HG03045 (cell line): ENCODE measurements around the gene QSOX2.

Source experiments
- ATAC-seq: cut with Tn5 transposase; IDR thresholded peaks from one replicate; pipeline ENCODE4 v1.9.1; 2021; ENCODE audit warnings: mild to moderate bottlenecking, moderate library complexity; ENCODE audit not compliant: unreplicated experiment

Gene QSOX2

DNA sequence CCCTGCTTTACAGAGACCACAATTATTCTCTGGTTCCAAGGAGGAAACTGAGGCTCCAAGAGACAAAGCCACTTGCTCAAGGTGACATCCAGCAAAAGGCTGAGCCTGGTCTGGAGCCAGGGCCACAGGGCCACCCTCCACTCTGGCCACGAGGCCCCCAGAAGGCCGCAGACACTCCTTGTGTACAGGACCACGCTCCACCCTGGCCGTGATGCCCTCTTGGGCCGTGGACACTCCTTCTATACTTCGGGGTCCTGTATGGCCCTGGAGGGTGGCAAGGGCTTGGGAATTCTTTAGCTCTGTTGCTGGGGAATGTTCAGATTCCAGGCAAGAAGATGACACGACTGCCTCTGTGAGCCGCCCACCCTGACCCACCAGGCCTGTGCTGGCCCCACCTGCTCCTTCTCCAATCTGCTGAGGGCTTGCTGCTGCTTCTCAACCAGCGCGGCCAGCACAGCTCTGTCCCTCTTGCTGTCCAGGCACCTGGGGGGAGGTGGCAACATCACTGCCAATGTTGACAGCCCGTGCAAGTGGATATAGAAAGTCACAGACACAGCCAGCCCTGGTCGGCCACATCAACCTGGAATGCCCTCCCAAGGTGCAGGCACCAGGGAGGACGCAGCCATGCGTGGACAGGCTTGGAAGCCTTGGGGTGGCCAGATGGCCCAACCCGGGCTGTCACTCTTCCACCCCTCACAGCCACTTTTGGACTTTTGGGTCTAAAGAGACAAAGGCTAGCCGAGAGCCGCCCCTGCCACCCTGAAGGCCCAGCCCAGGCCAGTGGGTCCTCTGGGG is 20.1 kb upstream of the QSOX2 start:
- ATAC-seq = no peak

DNA sequence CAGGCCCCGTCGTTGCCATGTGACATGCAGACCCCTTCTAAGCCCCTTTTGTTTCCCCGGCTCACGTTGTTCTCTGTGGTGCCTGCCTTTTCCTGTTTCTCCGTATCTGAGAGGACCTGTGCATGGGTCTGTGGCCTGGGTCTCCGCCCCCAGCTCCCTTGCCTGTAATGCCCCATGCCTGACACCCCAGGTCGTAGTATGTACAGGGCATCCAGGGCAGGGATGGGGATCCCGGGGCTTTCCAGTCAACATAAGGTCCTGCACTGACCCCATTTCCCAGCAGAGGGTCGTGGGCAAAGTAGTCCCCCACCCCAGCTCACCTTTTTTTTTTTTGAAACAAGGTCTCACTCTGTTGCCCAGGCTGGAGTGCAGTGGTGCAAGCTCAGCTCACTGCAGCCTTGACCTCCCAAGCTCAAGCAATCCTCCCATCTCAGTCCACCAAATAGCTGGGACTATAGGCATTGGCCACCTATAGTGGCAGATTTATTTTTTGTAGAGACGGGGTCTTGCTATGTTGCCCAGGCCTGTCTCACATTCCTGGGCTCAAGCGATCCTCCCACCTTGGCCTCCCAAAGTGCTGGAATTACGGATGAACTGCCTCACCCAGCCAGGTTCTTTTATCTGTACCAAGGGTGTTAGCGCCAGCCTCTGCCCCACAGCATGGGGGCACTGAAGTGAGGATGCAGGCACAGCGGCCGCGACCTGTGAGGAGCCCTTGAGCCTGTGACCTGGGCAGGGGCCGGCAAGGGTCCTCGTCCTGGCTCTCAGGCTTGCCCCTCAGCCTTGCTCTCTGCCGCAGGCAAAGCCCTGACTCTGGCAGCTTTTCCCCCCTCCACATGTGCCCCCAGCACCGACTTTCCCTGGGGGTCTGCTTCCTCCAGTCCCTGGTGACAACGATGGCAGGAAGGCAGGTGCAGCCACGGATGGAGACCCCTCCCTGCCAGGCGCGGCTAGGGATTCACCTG is 19.1 kb upstream of the QSOX2 start:
- no peak for ATAC-seq

DNA sequence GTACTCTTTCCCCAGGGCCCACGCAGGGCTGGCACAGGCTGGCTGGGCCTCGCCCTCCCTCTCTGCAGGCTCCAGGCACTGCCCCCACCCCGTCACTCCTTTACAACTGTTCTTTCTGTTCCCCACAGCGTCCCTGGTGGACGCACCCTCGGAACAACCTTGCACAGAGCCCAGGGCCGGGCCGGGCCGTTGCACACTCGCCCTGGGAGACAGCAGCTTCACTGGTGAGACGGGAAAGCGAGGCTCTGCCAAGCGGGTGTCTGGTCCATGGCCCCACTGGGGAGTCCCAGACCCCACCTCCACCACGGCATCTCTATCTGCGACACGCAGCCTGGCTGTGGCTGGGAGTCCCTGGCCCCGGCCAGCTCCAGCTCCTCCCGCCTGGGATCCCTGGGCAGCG is 18.4 kb upstream of the QSOX2 start:
- ATAC-seq = no peak

DNA sequence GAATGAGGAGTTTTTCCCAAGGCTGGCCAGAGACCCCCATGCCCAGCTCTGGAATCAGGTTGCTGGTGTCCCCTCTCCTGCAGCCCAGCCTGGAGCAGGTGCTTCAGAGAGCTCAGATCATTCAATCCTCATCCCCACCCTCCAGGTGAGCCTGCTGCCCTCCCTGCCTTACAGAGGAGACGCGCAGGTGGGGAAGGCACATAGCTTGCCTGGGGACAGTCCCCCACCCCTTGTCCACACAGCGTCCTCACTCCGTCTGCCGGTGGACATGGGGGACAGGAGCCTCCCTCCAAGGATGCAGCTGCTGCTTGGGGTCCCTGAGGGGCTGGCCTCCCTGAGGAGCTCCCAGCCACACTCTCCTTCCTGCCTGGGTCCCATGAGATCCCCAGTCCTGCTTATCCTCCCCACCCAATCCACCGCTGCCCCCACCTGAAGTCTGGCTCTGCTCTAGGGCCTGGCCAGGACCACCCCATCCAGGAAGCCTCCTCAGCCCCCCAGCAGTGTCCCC is 17.1 kb upstream of the QSOX2 start:
- ATAC-seq = no peak

DNA sequence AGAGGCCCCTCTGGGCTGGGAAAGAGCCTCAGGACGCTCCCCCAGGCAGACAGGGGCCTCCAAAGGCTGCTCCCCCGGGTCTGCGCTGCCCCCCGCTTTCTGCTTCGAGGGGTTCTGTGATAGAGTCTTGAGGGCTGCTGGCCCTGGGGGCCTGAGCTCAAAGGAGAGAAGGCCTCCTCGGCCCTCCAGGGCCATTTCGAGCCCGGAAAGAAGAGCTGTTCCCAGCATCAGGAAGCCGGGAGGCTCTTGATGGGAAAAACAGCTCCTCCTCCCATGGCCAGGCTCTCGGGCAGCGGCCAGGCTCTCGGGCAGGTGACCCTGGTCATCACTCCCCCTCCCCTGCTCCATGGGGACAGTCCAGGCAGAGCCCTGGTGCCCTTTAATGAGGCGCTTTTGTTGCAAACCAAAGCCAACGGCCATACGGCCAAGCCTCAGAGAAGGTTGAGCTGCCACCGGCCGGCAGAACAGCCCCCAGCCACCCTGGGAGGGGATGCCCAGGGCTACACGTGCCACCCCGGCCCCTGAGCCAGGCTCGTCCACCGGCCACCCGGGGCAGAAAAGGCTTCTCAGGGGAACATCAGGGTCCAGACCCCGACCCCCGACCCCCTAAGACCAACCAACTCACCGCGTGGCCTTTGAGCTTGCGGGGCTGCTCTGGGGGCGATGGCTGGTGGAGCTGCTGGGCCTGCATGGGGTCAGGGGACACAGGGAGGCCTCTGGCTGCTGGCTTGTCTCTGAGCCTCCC is 16.2 kb upstream of the QSOX2 start:
- ATAC-seq = no peak

DNA sequence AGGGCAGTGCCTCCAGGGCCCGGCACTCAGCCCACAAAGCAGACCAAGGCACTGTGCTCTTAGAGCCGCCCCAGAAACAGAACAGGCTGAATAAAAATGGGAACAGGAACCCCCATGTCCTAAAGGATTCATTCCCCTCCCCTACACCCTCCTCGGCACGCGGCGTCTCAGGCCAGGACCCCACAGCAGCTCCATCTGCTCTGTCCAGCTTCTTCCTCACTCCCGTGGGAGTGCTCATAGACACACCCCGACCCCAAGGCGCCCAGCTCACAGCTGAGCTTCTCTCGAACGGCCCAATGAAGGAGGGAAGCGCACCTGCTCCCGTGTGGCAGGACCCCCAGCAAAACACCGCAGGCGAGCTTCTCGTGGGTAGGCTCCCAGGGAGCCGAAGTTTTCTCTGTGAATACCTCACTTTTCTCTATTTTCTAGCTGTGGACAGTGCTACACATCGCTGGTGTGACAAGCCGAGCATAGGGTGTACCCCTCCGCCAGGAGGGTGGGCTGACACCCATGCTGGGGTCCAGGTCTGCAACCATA is 15.4 kb upstream of the QSOX2 start:
- ATAC-seq = no peak

DNA sequence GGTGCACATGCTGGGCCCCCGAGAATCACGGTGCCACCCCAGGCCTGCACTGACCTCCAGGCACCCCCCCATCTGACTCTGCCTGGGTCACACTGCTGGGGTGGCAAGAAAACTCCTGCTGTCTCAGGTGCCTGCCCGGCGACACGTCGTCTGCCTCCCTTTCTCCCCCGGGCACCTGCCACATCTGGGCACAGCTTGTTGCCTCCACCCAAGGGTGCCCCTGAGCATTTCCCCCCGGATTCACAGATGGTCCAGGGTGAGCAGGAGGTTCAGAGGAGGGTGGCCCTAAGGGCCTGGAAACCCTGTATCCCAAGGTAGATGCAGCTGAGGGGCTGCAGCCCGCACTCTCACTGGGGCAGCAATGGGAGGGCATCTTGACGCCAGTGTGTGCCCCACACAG is 14.9 kb upstream of the QSOX2 start:
- ATAC-seq = no peak

DNA sequence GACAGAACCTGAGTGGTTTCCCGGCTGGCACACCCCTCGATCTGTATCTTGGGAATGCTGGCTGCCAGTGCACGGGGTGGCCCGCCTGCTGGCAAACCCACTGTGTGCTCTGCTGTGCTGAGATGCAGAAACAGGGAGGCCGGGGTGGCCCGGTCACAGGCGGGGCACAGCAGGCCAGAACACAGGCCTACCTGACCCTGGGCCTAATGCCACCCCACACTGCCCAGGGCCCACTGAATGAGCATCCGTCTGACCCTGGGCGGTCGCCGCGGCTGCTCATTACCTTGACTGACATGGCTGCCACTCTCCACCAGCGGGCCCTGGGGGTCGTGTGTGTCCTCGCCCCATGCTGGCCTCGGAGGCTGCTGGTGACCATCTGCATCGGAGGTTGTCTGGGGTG is 14.2 kb upstream of the QSOX2 start:
- ATAC-seq = no peak

DNA sequence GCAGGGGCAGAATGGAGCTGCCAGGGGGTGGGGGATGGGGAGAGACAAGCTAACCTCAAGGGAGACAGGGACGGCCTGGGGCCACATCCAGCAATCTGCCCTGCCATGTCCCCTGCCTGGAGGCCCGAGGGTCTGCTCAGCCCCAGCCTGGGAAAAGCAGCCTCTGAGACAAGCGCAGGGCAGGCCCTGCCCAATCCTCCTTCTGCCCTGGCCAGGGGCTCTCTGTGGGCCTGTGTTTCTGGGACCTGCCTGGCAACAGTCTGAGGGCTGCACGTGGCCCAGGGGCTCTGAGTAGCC is 13.9 kb upstream of the QSOX2 start:
- no peak for ATAC-seq

DNA sequence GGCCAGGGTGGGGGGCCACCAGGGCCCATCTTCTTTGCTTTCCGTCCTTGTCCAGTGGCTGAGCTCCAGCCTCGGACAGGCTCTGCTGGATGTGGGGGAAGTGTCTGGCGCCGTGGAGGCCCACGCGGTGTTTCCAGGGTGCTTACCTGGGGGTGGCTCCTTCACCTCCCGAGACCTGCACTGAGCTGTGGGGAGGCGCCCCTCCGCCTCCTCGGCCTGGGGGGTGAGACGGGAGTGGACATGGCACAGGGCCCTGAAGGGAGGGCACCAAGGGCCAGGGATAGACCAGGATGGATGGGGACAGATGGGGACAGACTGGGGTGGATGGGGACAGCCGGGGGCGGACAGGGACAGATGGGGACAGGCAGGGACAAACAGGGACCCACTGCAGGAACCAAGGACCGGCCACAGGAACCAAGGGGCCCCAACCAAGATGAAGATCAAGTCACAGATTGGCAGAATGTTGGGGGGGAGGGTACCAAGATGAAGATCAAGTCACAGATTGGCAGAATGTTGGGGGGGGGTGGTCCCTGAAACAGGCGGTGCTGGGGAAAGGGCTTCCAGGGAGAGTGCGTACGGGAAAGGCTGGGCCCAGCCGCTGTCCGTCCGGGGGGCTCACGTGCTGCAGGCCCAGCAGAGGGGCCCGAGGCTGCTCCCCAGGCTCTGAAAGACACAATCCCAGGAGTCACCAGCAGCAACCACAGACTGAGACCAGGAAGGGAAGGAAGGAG is 13.3 kb upstream of the QSOX2 start:
- ATAC-seq = no peak

DNA sequence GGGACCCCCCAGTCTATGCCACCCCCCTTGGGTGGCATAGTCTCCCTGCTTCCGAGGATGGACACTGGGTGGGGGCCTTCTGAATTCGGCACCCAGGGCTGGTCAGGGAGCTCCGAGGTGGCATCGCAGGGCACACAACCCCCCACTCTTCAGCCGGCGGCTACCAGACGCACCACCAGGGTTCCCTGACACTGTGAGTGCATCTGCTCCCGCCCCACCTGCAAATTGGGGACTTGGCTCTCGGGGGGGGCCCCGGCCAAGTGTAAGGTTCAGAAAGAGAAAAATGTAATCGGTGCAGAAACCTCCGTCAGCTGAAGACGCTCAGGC is 12.7 kb upstream of the QSOX2 start:
- ATAC-seq = no peak

DNA sequence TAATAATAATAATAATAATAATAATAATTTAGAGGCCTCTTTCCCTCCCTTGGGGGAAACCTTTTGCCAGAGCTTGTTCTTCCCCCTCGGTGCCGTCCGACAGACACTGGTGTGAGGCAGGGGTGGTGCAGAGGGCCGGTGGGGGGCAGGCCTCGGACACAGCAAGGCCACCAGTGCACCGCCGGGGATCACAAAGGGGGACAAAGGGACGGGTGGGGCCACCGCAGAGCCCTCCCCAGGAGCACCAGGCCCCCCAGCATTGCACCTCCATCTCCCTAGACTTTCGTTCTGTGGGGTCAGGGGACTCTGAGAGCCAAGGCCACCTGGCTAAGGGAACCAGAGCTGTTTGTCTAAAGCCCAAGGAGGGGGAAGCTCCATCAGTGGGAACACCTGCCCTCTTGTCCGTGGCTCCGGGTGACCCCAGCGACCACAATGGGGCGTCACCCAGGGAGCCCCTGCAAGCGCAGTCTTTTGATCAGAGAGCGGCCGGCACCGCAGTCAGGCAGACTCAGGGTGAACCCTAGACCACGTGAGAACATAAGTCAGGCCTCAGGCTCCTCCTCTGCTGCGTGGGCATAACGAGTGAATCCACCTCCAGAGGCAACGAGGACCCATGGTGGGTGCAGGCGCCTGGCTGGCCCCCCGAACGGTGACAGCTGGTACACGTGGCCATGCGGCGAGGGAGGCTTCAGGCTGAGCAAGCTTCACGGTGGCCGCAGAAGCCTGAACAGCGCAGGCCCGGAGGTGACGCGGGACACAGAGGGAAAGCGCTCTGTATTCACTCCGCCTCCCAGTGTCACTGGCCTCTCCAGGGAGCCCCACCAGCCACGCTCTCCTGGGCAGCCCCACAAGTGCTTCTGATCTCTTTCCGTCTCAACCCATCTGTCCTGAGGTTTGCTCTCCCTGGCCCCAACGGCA is 12.0 kb upstream of the QSOX2 start:
- ATAC-seq = no peak

DNA sequence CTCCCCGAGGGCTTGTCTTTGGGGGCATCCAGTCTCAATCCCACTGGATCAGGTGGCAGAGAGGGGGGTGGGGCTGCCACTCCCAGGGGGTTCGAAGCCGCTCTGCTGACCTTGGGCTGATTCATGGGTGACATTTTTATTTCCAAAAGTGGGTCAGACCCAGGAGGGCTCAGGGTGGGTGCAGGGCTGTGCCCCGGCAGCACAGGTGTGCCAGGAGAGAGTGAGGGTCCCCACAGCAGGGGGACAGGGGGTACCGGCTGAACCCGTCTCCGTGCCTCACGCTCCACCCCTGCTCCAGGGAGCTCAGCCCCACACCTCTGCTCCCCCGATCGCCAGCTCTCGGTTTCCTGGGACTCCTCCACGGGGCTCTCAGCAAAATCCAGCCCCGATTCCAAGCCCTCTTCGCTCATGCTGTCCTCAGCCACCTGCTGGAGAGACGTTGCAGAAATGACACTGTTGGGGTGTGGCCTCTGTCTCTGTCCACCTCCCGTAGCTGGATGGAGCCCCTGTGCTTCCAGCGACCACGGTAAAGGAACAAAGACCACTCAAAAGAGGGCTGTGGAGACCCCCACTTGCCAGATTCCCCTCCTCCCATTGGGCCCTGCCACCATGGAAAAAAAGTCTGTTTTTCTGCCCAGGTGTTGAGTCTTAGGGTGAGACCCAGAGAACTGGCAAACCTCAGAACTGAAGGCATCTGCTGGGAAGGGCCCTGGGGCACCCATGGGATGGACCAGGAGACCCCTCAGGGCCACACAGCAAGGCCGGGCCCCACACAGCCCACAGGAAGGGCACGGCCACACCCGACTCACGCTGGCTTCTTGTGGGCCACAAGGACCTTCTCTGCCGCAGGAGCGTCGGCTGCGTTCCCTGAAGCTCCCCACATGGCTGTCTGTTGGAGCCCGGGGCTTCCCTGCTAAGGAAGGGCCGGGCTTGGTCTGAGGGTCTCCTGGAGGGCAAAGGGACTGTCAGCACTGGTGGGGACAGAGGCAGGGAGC is 10.6 kb upstream of the QSOX2 start:
- ATAC-seq = no peak

DNA sequence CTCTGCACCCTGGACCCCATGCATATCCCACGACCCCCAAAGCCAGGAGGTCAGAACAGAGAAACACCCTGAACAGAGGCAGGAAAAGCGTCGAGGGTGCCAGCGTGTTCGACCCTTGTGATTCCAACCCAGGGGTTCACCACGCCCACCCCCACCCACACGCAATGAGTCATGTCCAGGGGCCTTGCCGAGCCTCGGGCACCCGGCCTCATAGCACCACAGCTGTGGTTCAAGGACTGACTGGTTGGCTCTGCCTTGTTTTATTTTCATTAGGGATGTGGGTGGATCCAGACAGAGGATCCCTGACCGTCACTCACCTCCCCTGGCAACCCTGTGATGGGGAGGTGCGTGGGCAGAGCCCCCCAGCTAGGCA is 9.5 kb upstream of the QSOX2 start:
- no peak for ATAC-seq

DNA sequence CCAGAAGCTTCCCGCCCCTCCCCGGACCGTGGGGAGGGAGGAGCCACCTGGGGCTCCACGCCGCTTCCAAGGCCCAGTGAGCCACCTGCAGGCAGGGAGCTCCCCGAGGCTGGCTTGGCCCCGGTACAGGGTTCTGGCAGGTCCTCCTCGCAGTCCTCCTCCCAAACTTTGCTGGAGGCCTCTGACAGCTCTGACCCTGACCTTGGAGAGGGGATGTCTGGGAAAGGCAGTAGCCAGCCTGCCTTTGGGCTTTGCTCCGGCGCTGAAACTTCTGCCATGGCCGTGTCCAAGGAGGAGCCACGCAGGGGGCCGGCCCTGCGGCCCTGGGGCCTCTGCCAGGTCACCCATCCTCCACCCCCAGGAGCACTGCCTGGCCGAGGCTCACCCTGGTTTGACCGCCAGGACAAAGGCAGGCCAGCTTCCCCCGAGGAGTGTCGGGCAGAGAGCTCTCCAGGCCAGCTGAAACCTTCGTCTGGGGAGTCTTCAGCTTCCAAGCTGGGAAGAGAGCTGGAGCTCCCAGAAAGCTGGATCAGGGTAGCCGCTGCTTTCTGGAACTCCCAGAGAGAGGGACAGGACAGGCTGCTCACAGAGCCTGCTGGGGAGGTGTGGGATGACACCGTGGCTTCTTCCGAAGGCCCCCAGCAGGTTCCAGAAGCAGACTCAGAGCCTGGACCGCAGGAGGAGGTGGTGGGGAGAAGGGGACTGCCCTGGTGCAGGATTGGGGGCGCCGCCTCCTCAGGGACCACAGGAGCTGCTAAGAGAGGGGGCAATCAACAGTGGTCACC is 9.0 kb upstream of the QSOX2 start:
- no peak for ATAC-seq

DNA sequence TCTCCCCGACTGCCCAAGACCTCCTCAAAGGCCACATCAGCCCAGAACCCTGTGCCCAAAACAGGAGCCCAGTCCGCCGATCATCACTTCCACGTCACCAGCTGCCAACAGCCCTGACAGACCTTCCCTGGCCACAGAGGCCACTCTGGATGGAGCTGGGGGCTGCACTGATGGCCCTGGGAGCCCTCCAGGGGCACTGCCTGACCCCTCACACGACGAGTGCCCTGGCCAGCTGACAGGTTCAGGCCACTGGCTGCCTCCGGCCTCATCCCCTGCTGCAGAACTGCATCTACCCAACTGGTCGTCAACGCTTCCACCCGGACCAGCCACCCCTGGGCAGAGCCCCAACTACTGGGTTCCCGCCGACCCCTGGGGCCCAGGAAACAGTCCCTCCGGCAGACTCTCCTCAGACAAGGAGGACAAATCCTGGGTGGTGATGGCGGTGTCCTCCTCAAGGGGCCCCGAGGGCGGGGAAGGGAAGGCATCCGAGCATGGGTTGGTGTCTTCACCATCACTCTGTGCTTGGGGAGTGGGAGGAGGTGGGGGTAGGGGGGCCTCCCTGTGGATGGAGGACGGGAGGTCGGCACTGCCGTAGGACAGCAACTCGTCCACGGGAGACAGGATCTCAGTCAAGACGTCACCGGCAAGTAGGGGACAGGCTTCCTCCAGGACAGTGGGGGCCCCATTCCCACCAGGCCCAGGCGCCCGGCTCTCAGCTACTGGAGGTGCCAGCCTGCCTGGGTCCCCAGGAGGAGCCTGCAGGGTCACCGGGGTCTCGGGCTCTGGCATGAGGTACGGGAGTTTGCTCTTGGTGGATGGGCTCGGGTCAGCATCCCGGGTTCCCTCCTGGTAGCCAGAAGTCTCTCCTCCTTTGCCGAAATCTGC is 7.9 kb upstream of the QSOX2 start:
- ATAC-seq = no peak

DNA sequence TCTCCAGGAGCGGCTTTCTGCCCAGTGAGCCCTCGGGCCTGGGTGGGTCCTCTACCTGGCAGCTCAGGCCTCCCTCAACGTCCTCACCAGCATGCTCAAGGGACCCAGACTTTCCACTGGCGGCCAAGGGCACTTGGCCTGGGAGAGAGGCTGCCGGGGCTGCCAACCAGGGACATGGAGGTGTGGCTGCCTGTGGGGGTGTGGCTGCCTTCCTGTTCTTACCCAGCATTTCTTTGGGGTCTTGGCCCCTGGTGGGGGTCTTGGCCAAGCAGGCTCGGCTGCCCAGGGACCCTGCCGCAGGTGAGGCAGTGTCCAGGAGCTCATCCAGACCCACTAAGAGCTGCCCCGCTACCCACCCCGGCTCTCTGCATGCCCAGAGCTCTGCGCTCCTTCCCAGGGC is 7.2 kb upstream of the QSOX2 start:
- no peak for ATAC-seq
